HCT116 (cell line): Measurements from ENCODE around the gene ABCG8. TPM values are rescaled to one million over a fixed set of nuclear protein-coding genes. Genes with fewer than 3 reads are reported as not detected.

Experiments used
- ATAC-seq: fragments of 200-7000 bp; cut with Tn5 transposase; 2 replicates; pipeline ENCODE4 v1.9.1; 2020; ENCODE audit warnings: mild to moderate bottlenecking, moderate library complexity
- BruUV-seq: library from RNA; stranded (reverse); fragments of 400-500 nt; replicated peaks from 2 replicates; lab custom pipeline; 2021; lab: Mats Ljungman, UMichigan
- CTCF ChIA-PET: fragments of 300-600 bp; sonication (Branson Sonifier 250); formaldehyde crosslinking; loops from one replicate; lab custom pipeline; 2021; ENCODE audit warnings: antibody characterized with exemption; lab: Charles Lee
- POLR2A ChIA-PET: fragments of 300-600, 350-600 bp; sonication (Branson Sonifier 250); formaldehyde crosslinking; loops from one replicate; lab custom pipeline; 2021; ENCODE audit warnings: antibody characterized with exemption; lab: Charles Lee
- RAD21 ChIA-PET, 2 experiments: fragments of 300-600 bp; sonication (Branson Sonifier 250); formaldehyde crosslinking; loops; one replicate each; lab custom pipeline; 2023; ENCODE audit warnings: low total read pairs in 2 of 2; ENCODE audit not compliant: uncharacterized antibody in 2 of 2, unreplicated experiment in 2 of 2, low non-redundant PET in 1 of 2; lab: Charles Lee
- DNase-seq: peaks from one replicate; pipeline ENCODE4 v3.0.0-alpha.2; 2010; ENCODE audit warnings: low read depth, low spot score
- H2AFZ ChIP-seq: fragments of 200-600 bp; shearing (Covaris generic), sonication (generic); 2 replicates; pipeline ENCODE4 v1.6.1; 2017; ENCODE audit warnings: low read depth, mixed run types, mixed read lengths, antibody characterized with exemption, low read length; ENCODE audit not compliant: poor library complexity, severe bottlenecking
- H3K27ac ChIP-seq: 2 replicates; pipeline ENCODE4 v1.5.1; 2012; ENCODE audit warnings: low read depth, low read length
- H3K27me3 ChIP-seq: fragments of 200-600 bp; sonication (generic); 2 replicates; pipeline ENCODE4 v1.6.1; 2016; ENCODE audit warnings: mixed run types, low read length, mixed read lengths; ENCODE audit not compliant: insufficient read depth
- H3K36me3 ChIP-seq, 2 experiments: fragments of 200-500 bp in 1 of 2; fragments of 200-600 bp in 1 of 2; sonication (Bioruptor generic) in 1 of 2; sonication (generic) in 1 of 2; 2 replicates each; pipeline versions ENCODE4 v1.5.1 to v1.6.1; 2014 to 2016; ENCODE audit warnings: low read length in 2 of 2, inconsistent platforms in 1 of 2, mixed read lengths in 1 of 2, mixed run types in 1 of 2; ENCODE audit not compliant: insufficient read depth in 2 of 2, control insufficient read depth in 1 of 2
- H3K4me1 ChIP-seq, 2 experiments: fragments of 200-600 bp in 1 of 2; sonication (generic) in 1 of 2; 2 replicates each; pipeline versions ENCODE4 v1.5.1 to v1.6.1; 2012 to 2017; ENCODE audit warnings: low read length in 2 of 2, inconsistent platforms in 1 of 2, mild to moderate bottlenecking in 1 of 2, mixed read lengths in 1 of 2, mixed run types in 1 of 2, moderate library complexity in 1 of 2; ENCODE audit not compliant: insufficient read depth in 2 of 2, control insufficient read depth in 1 of 2
- H3K4me2 ChIP-seq: fragments of 200-600 bp; sonication (generic); 2 replicates; pipeline ENCODE4 v1.6.1; 2017; ENCODE audit warnings: mixed run types, low read length, mixed read lengths
- H3K4me3 ChIP-seq, 2 experiments: fragments of 200-600 bp in 1 of 2; sonication (generic) in 1 of 2; replicated peaks in 1 of 2; 2 replicates each; pipeline ENCODE4 v1.5.1; 2011 to 2016; ENCODE audit warnings: low read length in 2 of 2, control low read depth in 1 of 2, low read depth in 1 of 2, mild to moderate bottlenecking in 1 of 2, mixed read lengths in 1 of 2, mixed run types in 1 of 2
- H3K79me2 ChIP-seq: fragments of 200-600 bp; sonication (generic); 2 replicates; pipeline ENCODE4 v1.6.1; 2017; ENCODE audit warnings: mild to moderate bottlenecking, mixed run types, low read length, moderate library complexity, mixed read lengths; ENCODE audit not compliant: insufficient read depth
- H3K9ac ChIP-seq: fragments of 200-600 bp; sonication (generic); 2 replicates; pipeline ENCODE4 v1.6.1; 2016; ENCODE audit warnings: low read length, mixed read lengths
- H3K9me2 ChIP-seq: fragments of 200-600 bp; sonication (generic), shearing (Covaris generic); 2 replicates; pipeline ENCODE4 v1.6.1; 2017; ENCODE audit warnings: mixed run types, mild to moderate bottlenecking, moderate library complexity; ENCODE audit not compliant: insufficient read depth
- H3K9me3 ChIP-seq, 2 experiments: fragments of 200-500 bp in 1 of 2; fragments of 200-600 bp in 1 of 2; sonication (Bioruptor generic) in 1 of 2; sonication (generic) in 1 of 2; 2 replicates each; pipeline ENCODE4 v1.6.1; 2014 to 2017; ENCODE audit warnings: low read length in 2 of 2, mixed read lengths in 2 of 2, inconsistent platforms in 1 of 2, low read depth in 1 of 2, mild to moderate bottlenecking in 1 of 2, mixed run types in 1 of 2, moderate library complexity in 1 of 2; ENCODE audit not compliant: control insufficient read depth in 1 of 2, insufficient read depth in 1 of 2
- H4K20me1 ChIP-seq: fragments of 200-600 bp; sonication (generic), shearing (Covaris generic); 2 replicates; pipeline ENCODE4 v1.6.1; 2017; ENCODE audit warnings: mixed run types, mild to moderate bottlenecking, moderate library complexity; ENCODE audit not compliant: insufficient read depth
- CEBPB ChIP-seq: IDR thresholded peaks from 2 replicates; pipeline ENCODE4 v1.6.1; 2012; ENCODE audit warnings: low read depth
- EGR1 ChIP-seq: IDR thresholded peaks from 2 replicates; pipeline ENCODE4 v1.6.1; 2012; ENCODE audit warnings: low read depth
- ELF1 ChIP-seq: IDR thresholded peaks from 2 replicates; pipeline ENCODE4 v1.6.1; 2012; ENCODE audit warnings: low read depth, borderline replicate concordance
- EZH2 ChIP-seq: fragments of 200-600 bp; sonication (generic); IDR thresholded peaks from 2 replicates; pipeline ENCODE4 v1.6.1; 2017; ENCODE audit warnings: antibody characterized with exemption, mixed run types
- EZH2phosphoT487 ChIP-seq: fragments of 200-600 bp; IDR thresholded peaks from 2 replicates; pipeline ENCODE4 v1.6.1; 2018; ENCODE audit warnings: antibody characterized with exemption, borderline replicate concordance
- FOSL1 ChIP-seq: IDR thresholded peaks from 2 replicates; pipeline ENCODE4 v1.6.1; 2012; ENCODE audit warnings: low read depth
- JUND ChIP-seq: IDR thresholded peaks from 2 replicates; pipeline ENCODE4 v1.6.1; 2012
- POLR2A ChIP-seq: IDR thresholded peaks from 2 replicates; pipeline ENCODE4 v1.7.0; 2011; ENCODE audit warnings: borderline replicate concordance; ENCODE audit not compliant: insufficient read depth, insufficient read length; ENCODE audit errors: extremely low read depth
- POLR2AphosphoS5 ChIP-seq: IDR thresholded peaks from 2 replicates; pipeline ENCODE4 v1.6.1; 2011; ENCODE audit warnings: mild to moderate bottlenecking, low read depth, low read length, moderate library complexity
- RAD21 ChIP-seq: IDR thresholded peaks from 2 replicates; pipeline ENCODE4 v1.6.1; 2012; ENCODE audit warnings: low read depth, mild to moderate bottlenecking
- REST ChIP-seq: IDR thresholded peaks from 2 replicates; pipeline ENCODE4 v1.6.1; 2012; ENCODE audit warnings: low read depth
- SIN3A ChIP-seq: IDR thresholded peaks from 2 replicates; pipeline ENCODE4 v1.6.1; 2012; ENCODE audit warnings: low read depth
- SP1 ChIP-seq: IDR thresholded peaks from 2 replicates; pipeline ENCODE4 v1.6.1; 2012; ENCODE audit warnings: low read depth
- SRF ChIP-seq: IDR thresholded peaks from 2 replicates; pipeline ENCODE4 v1.6.1; 2012; ENCODE audit warnings: low read depth
- TCF7L2 ChIP-seq: IDR thresholded peaks from 2 replicates; pipeline ENCODE4 v1.7.0; 2011; ENCODE audit warnings: borderline replicate concordance, inconsistent platforms; ENCODE audit not compliant: insufficient read depth, insufficient read length; ENCODE audit errors: extremely low read depth
- YY1 ChIP-seq: IDR thresholded peaks from 2 replicates; pipeline ENCODE4 v1.6.1; 2011; ENCODE audit warnings: low read length, low read depth, moderate library complexity, mild to moderate bottlenecking; ENCODE audit not compliant: insufficient replicate concordance; ENCODE audit errors: extremely low read depth
- ZBTB33 ChIP-seq: IDR thresholded peaks from 2 replicates; pipeline ENCODE4 v1.6.1; 2011; ENCODE audit warnings: mild to moderate bottlenecking, low read length, moderate library complexity; ENCODE audit not compliant: insufficient replicate concordance; ENCODE audit errors: extremely low read depth
- ZNF274 ChIP-seq: fragments of 200-500 bp; sonication (Bioruptor generic); IDR thresholded peaks from 2 replicates; pipeline ENCODE4 v1.6.1; 2014; ENCODE audit warnings: mild to moderate bottlenecking, low read depth, low read length, inconsistent platforms
- intact Hi-C: fragments of 100-400 bp; cut with micrococcal nuclease; formaldehyde crosslinking; loops from 2 replicates; pipeline ENCODE4 v1.10.0; 2022
- total RNA-seq: library from RNA; stranded (reverse); gene quantifications from one replicate; pipeline ENCODE4 v1.2.1, GENCODE V29; 2021; ENCODE audit not compliant: unreplicated experiment
- TF ChIP-seq, protein P1 (sequence below): IDR thresholded peaks from 2 replicates; pipeline ENCODE4 v1.6.1; 2012
- TF ChIP-seq, protein P2 (sequence below), 3 experiments: fragments of 200-600 bp in 1 of 3; sonication (generic) in 1 of 3; IDR thresholded peaks in 2 of 3; conservative IDR thresholded peaks in 1 of 3; 2 replicates each; pipeline ENCODE4 v1.5.1; 2012 to 2017; ENCODE audit warnings: low read depth in 2 of 3, low read length in 2 of 3, antibody characterized with exemption in 1 of 3, borderline replicate concordance in 1 of 3, control low read depth in 1 of 3, mild to moderate bottlenecking in 1 of 3, mixed read lengths in 1 of 3, mixed run types in 1 of 3, moderate library complexity in 1 of 3; ENCODE audit not compliant: insufficient read depth in 1 of 3

Gene ABCG8
- total RNA-seq, 1 experiment from 2014 or later = 0.05 TPM

GRCh38 chr2:43832457-43832856, 6.3 kb upstream of the ABCG8 start:
- Histone ChIP-seq H3K4me1 (no peaks in the 10 kb centered on the region), H3K27me3 (no peaks in the 10 kb centered on the region), H3K9ac (no peak overlapping the region), H3K9me2 (no peaks in the 10 kb centered on the region), H3K79me2 (no peaks in the 10 kb centered on the region), H2AFZ (no peak overlapping the region)
- BruUV-seq = no TSS peak
- RAD21 ChIA-PET = no interaction called here
- CTCF ChIA-PET = no interaction called here
- no peak for TF ChIP-seq FOSL1
- TF ChIP-seq EZH2phosphoT487 = no peak
- no peak for TF ChIP-seq SIN3A
- TF ChIP-seq EZH2 = no peak
- TF ChIP-seq YY1 = no peak
- TF ChIP-seq ZBTB33 = no peak
- TF ChIP-seq JUND = no peak
- TF ChIP-seq, protein P1, sequence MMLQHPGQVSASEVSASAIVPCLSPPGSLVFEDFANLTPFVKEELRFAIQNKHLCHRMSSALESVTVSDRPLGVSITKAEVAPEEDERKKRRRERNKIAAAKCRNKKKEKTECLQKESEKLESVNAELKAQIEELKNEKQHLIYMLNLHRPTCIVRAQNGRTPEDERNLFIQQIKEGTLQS = no peak
- TF ChIP-seq ZNF274 = no peak
- TF ChIP-seq POLR2AphosphoS5 = no peak
- TF ChIP-seq, protein P2, sequence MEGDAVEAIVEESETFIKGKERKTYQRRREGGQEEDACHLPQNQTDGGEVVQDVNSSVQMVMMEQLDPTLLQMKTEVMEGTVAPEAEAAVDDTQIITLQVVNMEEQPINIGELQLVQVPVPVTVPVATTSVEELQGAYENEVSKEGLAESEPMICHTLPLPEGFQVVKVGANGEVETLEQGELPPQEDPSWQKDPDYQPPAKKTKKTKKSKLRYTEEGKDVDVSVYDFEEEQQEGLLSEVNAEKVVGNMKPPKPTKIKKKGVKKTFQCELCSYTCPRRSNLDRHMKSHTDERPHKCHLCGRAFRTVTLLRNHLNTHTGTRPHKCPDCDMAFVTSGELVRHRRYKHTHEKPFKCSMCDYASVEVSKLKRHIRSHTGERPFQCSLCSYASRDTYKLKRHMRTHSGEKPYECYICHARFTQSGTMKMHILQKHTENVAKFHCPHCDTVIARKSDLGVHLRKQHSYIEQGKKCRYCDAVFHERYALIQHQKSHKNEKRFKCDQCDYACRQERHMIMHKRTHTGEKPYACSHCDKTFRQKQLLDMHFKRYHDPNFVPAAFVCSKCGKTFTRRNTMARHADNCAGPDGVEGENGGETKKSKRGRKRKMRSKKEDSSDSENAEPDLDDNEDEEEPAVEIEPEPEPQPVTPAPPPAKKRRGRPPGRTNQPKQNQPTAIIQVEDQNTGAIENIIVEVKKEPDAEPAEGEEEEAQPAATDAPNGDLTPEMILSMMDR (IDR thresholded peaks at IDR 0.05 in 2 of 3, conservative IDR thresholded peaks at IDR 0.05 in 1 of 3; ENCODE audit: borderline replicate concordance in 1 of 3, insufficient read depth in 1 of 3, low read depth in 2 of 3, low read length in 2 of 3) = no peak
- TF ChIP-seq SRF = no peak
- TF ChIP-seq POLR2A = no peak
- no peak for TF ChIP-seq CEBPB
- TF ChIP-seq ELF1 = no peak
- no peak for TF ChIP-seq REST
- TF ChIP-seq SP1 = no peak
- no peak for TF ChIP-seq RAD21
- TF ChIP-seq EGR1 = no peak
- no peak for TF ChIP-seq TCF7L2
- TF ChIP-seq, all 23 proteins: peak for 0
- DNase-seq (no peak), ATAC-seq (no peak)
- intact Hi-C loops = no loop called here
- POLR2A ChIA-PET = no interaction called here
- Histone ChIP-seq H4K20me1 (no peaks in the 10 kb centered on the region), H3K36me3 (no peaks in the 10 kb centered on the region), H3K4me2 (no peak overlapping the region), H3K9me3 (no peaks in the 10 kb centered on the region), H3K27ac (no peak overlapping the region), H3K4me3 (no peak overlapping the region)
